Tongue (tissue), 2 donors: ENCODE data around the gene CHST11. TPM values are rescaled to one million over a fixed set of nuclear protein-coding genes. Genes with fewer than 3 reads are reported as not detected.
A peak's percentile ranks its signal among the peaks of the same experiment; 100 is the strongest.

Experiments
- DNase-seq: peaks from one replicate; pipeline ENCODE4 v3.0.0-alpha.2; 2015
- total RNA-seq: library from RNA; depleted of rRNA; stranded (reverse); fragments of >200 nt; gene quantifications from one replicate; pipeline ENCODE4 v1.2.3, GENCODE V29; 2014

CHST11 gene
- total RNA-seq, 1 donor from 2014 or later = 5.8 TPM

DNA sequence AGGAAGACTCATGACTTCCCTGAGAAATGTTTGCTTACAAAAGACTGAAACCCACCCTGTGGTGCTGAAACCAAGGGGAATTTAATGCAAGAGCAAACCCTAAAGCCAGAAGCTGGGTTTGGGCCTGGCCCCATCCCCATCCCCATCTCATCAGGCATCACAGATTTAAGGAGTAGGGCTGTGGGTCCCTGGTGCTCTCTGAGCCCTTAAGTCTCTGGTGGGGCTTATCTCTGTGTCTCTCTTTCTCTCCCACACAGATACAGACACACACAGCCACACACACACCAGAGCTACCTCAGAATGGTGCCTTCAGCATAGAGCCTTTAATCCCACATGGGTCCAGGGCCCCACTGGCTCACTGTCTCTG lies 264.3 kb downstream of the CHST11 start:
- no peak for DNase-seq

GRCh38 chr12:104721936-104722335 lies 265.2 kb downstream of the CHST11 start:
- no peak for DNase-seq

DNA sequence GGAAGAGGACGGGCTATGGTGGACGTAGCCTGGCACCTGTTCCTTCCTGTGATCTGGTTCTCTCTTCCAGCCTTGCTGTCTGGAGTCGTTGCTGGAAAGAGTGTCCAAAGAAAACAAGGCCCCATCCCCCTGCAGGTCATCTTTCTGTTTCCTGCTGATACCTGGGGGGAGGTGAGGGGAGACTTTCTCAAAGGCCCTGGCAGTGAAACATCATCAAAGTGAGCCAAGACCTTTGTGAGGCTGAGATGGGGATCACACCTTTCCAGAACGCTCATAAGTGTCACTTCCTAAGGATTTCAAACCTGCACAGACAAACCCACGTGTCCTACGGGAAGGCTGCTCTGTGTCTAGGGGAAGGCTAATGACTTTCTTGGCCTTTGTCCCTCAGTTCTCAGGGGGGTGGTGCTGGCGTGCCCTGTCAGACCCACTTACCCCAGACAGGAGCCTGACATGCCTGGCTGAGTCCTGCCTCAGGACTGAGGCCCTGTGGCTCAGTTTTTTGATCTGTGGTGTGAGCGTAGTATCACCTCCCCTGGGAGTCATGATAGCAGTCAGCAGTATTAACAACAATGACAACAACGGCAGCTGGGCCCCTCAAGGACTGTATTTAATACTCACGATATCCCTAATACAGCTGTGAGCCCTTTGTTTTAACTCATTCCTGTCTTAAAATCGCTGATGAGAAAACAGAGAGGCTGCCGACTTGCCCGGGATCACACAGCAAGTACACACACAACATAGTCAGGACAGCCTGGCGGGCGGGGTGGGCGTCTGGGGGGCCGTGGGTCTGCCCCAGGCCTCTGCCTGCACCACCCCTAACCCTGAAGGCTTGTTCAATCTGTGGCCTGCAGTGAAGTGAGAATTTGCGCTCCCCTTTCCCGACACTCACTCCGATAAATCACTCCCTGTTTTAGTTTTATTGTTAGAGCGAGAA lies 266.1 kb downstream of the CHST11 start:
- DNase-seq = no peak

GRCh38 chr12:104723895-104724294 lies 267.1 kb downstream of the CHST11 start:
- no peak for DNase-seq

DNA sequence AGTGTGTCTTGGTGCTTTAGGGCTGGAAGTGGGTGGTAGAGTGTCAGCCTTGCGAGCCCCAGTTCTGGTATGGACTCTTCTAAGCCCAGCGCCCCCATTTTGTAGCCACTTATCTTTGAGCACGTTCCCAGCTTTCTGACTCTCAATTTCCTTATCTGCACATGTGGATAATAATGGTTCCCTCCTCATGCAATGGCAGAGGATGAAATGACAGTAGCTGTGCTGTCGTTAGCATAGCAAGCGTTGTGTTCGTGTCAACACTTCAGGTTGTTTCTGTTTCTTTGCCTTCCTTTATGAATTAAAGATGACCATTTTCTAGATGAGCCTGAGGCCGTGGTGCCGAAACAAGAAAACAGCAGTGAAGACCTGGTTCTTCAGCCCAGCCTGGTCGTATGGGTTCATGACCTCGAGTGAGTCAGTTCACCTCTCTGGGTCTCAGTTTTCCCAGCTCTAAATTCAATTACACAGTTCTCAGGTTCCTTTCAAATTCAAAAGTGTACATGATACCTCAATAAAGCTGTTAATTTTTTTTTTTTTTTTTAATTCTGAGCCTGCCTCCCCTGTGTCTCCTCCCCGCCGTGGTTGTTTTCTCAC lies 268.3 kb downstream of the CHST11 start:
- DNase-seq = no peak

GRCh38 chr12:104725610-104726009 lies 268.9 kb downstream of the CHST11 start:
- no peak for DNase-seq

- no peak for DNase-seq
Measured at GRCh38 chr12:104727726-104728465, 271.1 kb downstream of the CHST11 start.

- DNase-seq = no peak
Measured at GRCh38 chr12:104729091-104729490, 272.3 kb downstream of the CHST11 start.

- DNase-seq = no peak
Measured at GRCh38 chr12:104729610-104730446, 273.1 kb downstream of the CHST11 start.

DNA sequence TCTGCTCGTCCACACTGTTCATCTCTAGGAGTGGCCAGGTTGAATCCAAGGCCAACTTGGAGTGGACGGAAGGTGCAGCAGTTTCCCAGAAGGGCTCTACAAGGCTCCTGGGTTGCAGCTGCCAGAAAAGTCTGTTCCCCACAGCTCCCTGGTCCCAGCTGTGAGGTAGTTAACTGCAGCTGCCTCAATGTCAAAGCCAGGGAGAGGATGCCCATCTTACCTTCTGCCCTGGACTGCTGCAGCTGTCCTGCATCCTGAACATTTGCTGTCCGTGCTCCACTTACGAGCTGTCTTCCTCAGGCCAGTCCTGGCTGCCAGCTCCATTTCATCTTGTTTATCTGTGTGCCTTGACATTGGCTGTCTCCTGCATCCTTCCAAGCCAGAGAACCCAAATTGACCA lies 274.0 kb downstream of the CHST11 start:
- peak; percentile 70 for DNase-seq

- DNase-seq = no peak
Measured at GRCh38 chr12:104733717-104734175, 277.0 kb downstream of the CHST11 start.

DNA sequence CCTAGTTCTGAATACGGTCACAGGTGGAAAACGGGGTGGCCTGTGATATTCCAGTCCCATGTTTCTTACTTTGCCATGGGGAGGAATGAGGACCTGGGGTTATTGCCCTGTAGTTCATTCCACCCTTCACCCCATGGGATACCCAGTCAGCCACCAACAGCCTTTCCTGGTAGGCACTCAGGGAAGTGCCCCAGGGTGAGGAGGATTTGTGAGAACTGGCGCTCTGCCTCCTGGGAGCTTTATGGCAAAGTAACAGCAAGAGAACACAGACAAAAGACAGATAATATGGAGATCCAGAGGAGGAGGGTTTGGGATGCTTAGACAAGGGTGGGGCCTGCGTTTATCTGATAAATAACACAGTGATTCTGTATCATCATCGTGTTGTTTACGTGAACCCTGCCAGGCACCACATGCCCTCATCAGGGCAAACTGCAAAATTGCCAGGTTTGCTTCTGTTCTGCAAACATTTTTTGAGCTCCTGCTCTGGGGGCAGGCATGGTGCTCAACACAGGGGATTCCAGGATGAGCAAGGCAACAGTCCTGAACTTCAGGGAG lies 277.9 kb downstream of the CHST11 start:
- DNase-seq = no peak

DNA sequence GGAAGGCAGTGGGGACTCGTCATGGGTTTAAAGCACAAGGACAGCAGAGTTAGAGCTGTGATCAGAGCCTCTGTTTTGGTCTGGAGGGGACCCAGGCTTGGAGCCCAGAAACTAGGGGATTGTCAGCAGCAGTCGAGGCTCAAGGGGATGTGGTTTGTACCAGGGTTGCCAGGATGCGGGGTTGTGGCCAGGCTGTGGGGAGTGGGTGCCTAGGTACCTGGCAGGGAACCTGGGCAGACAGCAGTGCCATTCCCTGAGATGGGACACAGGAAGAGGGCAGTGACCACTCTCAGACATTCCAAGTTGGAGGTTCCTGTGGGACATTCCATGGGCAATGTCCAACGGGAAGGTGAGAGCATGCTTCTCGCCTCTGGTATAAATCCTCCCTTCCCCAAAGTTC lies 279.1 kb downstream of the CHST11 start:
- DNase-seq = no peak

DNA sequence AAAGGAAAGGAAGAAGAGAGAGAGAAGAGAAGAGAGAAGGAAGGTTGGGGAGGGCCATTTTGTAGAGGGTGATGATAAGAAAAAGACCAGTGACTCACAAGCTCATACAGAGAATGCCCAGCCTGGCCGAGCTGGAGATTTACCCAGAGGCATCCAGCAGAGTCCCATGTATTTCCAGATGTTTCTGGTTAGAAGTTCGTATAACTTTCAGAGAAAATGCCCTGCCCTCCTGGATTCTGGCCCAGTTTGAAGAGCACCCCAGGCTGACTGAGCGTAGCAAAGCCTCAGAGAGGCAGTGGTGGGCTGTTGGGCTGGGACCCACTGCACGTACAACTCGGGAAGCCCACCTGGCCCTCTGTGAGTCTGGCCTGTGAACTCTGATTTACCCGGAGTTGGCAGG lies 279.6 kb downstream of the CHST11 start:
- peak; percentile 83 for DNase-seq

GRCh38 chr12:104737113-104737512 lies 280.4 kb downstream of the CHST11 start:
- DNase-seq = no peak

DNA sequence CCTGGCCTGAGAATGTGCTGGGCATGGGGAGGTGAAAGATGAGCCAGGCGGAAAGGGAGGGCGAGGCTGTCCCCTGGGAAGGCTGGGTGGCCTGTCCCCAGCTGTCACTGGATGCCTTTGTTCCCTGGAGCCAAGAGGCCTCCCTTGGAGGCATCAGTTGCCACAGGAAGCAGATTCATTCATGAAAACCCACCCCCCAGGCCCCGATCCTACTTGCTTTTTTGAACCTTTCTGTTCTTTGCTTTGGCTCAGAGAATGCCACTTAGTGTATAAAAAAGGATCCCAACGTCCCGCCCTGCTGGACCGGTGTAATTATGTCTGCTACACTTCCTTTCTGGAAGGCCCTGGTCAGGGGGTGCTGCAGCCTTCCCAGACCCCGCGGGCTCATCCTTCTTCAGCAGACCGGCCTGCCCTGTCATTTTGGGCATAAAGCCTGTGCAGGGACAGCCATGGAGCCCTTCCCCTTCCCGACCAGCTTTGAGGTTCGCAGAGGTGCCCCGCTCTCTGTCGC lies 281.1 kb downstream of the CHST11 start:
- peak; percentile 78 for DNase-seq

DNA sequence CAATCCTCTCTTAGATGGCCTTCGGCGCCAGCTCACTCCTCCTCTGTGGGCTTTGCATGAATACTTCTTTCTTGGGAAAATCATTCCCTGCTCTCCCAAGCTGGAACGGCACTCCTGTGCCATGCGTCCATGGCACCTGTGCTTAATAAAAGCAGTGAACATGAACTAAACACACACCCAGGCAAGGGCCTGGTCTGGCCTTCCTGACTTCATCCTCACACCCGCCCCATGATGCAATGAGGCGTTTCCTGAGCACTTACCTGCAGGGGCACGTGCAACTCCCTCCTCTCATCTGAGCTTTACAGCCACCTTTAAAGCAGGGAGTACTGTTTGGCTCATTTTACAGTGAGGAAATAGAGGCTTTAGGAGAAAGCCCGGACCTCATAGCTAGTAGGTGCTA lies 281.6 kb downstream of the CHST11 start:
- DNase-seq = peak; percentile 44

DNA sequence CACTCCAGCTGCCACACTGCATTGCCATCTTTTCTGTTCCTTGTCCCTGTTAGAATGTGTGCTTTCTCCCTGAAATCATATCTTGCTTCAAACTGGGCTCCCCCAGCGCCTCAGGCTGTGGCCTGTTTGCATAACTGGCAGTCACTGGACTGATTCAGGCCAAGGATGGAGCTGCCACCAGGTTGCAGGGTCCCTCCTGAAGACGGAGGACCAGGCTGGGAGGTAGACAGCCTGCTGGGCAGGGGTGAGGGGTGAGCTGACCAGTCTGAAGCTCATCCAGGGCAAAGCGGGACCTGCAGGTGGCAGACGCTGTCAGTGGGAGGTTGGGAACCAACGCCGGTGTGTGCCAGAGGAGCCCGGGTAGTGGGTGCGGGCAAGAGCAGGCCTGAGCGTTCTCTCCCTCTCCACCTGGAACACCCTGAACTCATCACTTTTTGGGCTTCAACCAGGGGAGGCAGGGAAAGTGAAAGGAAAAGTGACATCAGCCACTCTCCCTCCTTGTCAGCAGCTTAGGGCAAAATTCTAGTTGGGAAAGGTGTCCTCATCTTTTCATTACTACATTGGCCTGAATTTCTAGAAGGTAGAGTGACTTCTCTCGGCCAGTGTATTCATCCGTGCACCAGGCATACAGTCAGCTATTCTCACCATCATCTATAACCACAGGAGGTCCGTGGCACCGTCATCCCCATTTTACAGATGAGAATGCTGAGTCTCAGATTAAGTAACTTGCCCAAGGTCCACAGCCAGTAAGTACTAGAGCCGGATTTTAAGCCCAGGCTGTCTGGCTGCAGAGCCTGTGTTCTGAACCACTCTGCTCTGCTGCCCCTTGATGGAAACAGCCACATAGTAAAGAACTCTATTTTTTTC lies 282.3 kb downstream of the CHST11 start:
- no peak for DNase-seq

GRCh38 chr12:104740668-104741067 lies 283.9 kb downstream of the CHST11 start:
- DNase-seq = no peak

GRCh38 chr12:104741077-104741476 lies 284.3 kb downstream of the CHST11 start:
- no peak for DNase-seq
